Dermis microvascular lymphatic vessel endothelial cell (primary cell): ENCODE measurements around the gene UGT1A6. TPM values are rescaled to one million over a fixed set of nuclear protein-coding genes. Genes with fewer than 3 reads are reported as not detected.

ENCODE experiments used
- DNase-seq, 2 donors: peaks; one replicate each; pipeline versions ENCODE4 v3.0.0 to v3.0.0-alpha.2; 2010; ENCODE audit warnings: low read depth in 2 of 2
- total RNA-seq: library from RNA; depleted of rRNA; stranded (reverse); fragments of >200 nt; gene quantifications from 2 replicates; pipeline ENCODE4 v1.2.1, GENCODE V29; 2014

Gene UGT1A6
- total RNA-seq, 1 donor from 2014 or later: not detected

- no peak for DNase-seq
Measured at GRCh38 chr2:233800208-233800607, 107.5 kb downstream of the UGT1A6 start.

GRCh38 chr2:233801357-233802131, 108.9 kb downstream of the UGT1A6 start:
- no peak for DNase-seq

GRCh38 chr2:233802132-233802815, 109.6 kb downstream of the UGT1A6 start:
- no peak for DNase-seq

GRCh38 chr2:233803292-233803911, 110.7 kb downstream of the UGT1A6 start:
- DNase-seq: no peak

GRCh38 chr2:233803994-233804393, 111.3 kb downstream of the UGT1A6 start:
- DNase-seq: no peak

- DNase-seq: no peak
Measured at GRCh38 chr2:233807215-233807865, 114.7 kb downstream of the UGT1A6 start.

GRCh38 chr2:233807966-233808935, 115.6 kb downstream of the UGT1A6 start:
- no peak for DNase-seq

- no peak for DNase-seq
Measured at GRCh38 chr2:233810385-233810784, 117.7 kb downstream of the UGT1A6 start.

- no peak for DNase-seq
Measured at GRCh38 chr2:233811087-233811486, 118.4 kb downstream of the UGT1A6 start.

GRCh38 chr2:233811732-233812131, 119.0 kb downstream of the UGT1A6 start:
- no peak for DNase-seq

GRCh38 chr2:233813236-233814055, 120.8 kb downstream of the UGT1A6 start:
- DNase-seq: no peak

- DNase-seq: no peak
Measured at GRCh38 chr2:233814056-233814835, 121.6 kb downstream of the UGT1A6 start.

- DNase-seq: no peak
Measured at GRCh38 chr2:233815861-233816260, 123.2 kb downstream of the UGT1A6 start.

GRCh38 chr2:233816334-233816733, 123.6 kb downstream of the UGT1A6 start:
- DNase-seq: no peak

GRCh38 chr2:233816771-233817170, 124.1 kb downstream of the UGT1A6 start:
- DNase-seq: no peak

- no peak for DNase-seq
Measured at GRCh38 chr2:233817361-233817911, 124.7 kb downstream of the UGT1A6 start.

- no peak for DNase-seq
Measured at GRCh38 chr2:233817995-233818638, 125.4 kb downstream of the UGT1A6 start.
